Endothelial cell of umbilical vein (primary cell): ENCODE results near the gene FRYL.

Experiments
- EZH2 ChIP-seq: IDR thresholded peaks from 2 replicates; pipeline ENCODE4 v1.6.1; 2012; ENCODE audit warnings: borderline replicate concordance, low read depth, mild to moderate bottlenecking, moderate library complexity, low read length, inconsistent platforms; ENCODE audit not compliant: severe bottlenecking
- GATA2 ChIP-seq: IDR thresholded peaks from 2 replicates; pipeline ENCODE4 v1.7.0; 2011; ENCODE audit warnings: low read depth, mild to moderate bottlenecking, moderate library complexity, mixed read lengths, low read length; ENCODE audit not compliant: insufficient read length, insufficient read depth
- MYC ChIP-seq: IDR thresholded peaks from one replicate; pipeline ENCODE4 v1.6.1; 2011; ENCODE audit warnings: mild to moderate bottlenecking, low read depth, low read length
- POLR2A ChIP-seq: IDR thresholded peaks from 2 replicates; pipeline ENCODE4 v1.6.1; 2012; ENCODE audit warnings: low read depth, mild to moderate bottlenecking, control low read depth, low read length
- POLR2AphosphoS5 ChIP-seq: IDR thresholded peaks from 2 replicates; pipeline ENCODE4 v1.6.1; 2012; ENCODE audit warnings: low read depth, mild to moderate bottlenecking, control low read depth, low read length, moderate library complexity; ENCODE audit not compliant: insufficient read depth
- TF ChIP-seq, protein P1 (sequence below): IDR thresholded peaks from 2 replicates; pipeline ENCODE4 v1.6.1; 2011; ENCODE audit not compliant: insufficient read depth, insufficient read length
- TF ChIP-seq, protein P2 (sequence below), 2 donors: IDR thresholded peaks; 1 replicate in 1 of 2; 2 replicates in 1 of 2; pipeline ENCODE4 v1.5.1; 2011; ENCODE audit warnings: low read length in 2 of 2, mild to moderate bottlenecking in 2 of 2, moderate library complexity in 2 of 2, control low read depth in 1 of 2, inconsistent platforms in 1 of 2, low read depth in 1 of 2; ENCODE audit not compliant: insufficient read depth in 1 of 2; ENCODE audit errors: extremely low read depth in 1 of 2

DNA sequence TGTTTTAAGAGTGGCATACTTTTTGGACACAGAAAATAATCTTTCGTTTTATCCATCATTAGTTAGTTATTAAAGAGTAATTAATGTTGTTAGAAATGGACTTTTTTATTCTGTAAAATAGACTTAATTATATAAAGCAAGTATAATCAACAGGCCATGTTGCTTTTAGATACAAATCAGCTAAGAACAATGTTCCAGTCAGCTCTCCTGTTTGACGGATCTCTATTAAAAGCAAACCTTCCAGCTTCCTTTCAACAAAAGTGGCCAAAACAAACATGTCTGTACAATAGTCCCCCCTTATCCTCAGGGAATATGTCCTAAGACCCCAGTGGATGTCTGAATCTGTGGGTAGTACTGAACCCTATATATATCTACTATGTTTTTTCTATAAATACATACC lies 301.8 kb downstream of the FRYL start:
- no peak for TF ChIP-seq POLR2AphosphoS5
- no peak for TF ChIP-seq POLR2A
- TF ChIP-seq, protein P1, sequence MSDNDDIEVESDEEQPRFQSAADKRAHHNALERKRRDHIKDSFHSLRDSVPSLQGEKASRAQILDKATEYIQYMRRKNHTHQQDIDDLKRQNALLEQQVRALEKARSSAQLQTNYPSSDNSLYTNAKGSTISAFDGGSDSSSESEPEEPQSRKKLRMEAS, result no peak
- TF ChIP-seq, protein P2, sequence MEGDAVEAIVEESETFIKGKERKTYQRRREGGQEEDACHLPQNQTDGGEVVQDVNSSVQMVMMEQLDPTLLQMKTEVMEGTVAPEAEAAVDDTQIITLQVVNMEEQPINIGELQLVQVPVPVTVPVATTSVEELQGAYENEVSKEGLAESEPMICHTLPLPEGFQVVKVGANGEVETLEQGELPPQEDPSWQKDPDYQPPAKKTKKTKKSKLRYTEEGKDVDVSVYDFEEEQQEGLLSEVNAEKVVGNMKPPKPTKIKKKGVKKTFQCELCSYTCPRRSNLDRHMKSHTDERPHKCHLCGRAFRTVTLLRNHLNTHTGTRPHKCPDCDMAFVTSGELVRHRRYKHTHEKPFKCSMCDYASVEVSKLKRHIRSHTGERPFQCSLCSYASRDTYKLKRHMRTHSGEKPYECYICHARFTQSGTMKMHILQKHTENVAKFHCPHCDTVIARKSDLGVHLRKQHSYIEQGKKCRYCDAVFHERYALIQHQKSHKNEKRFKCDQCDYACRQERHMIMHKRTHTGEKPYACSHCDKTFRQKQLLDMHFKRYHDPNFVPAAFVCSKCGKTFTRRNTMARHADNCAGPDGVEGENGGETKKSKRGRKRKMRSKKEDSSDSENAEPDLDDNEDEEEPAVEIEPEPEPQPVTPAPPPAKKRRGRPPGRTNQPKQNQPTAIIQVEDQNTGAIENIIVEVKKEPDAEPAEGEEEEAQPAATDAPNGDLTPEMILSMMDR (IDR thresholded peaks at IDR 0.05; ENCODE audit: extremely low read depth in 1 of 2, insufficient read depth in 1 of 2, low read depth in 1 of 2, low read length in 2 of 2), result no peak
- no peak for TF ChIP-seq EZH2
- no peak for TF ChIP-seq GATA2
- TF ChIP-seq MYC, result no peak
